Spleen (tissue), 7 donors: ENCODE results near the gene CBX2.

Experiments
- POLR2A ChIP-seq, 3 donors: fragments of 450-650 bp; IDR thresholded peaks; one replicate each; pipeline ENCODE4 v1.5.1; 2017; ENCODE audit warnings: antibody characterized with exemption in 3 of 3, mild to moderate bottlenecking in 1 of 3
- POLR2AphosphoS5 ChIP-seq, 3 donors: sonication (generic); formaldehyde crosslinking; IDR thresholded peaks; one replicate each; pipeline ENCODE4 v1.5.1; 2017; ENCODE audit warnings: antibody characterized with exemption in 3 of 3
- TF ChIP-seq, protein P1 (sequence below), 11 experiments: fragments of 200-600 bp in 7 of 11; fragments of 450-650 bp in 4 of 11; sonication (generic) in 4 of 11; IDR thresholded peaks in 8 of 11; conservative IDR thresholded peaks in 3 of 11; 1 replicate in 7 of 11; 2 replicates in 4 of 11; pipeline versions ENCODE4 v1.4.0 to v1.8.0; 2016 to 2021; ENCODE audit warnings: antibody characterized with exemption in 11 of 11, inconsistent platforms in 4 of 11, mild to moderate bottlenecking in 1 of 11
- donor health status: DM: no; HTN: no; CAD: no; lungs with moderate emphysema.
- donor health status: DM: no; HTN: no; CAD: no.
- donor health status: DM: no; HTN: no; CAD: no.

DNA sequence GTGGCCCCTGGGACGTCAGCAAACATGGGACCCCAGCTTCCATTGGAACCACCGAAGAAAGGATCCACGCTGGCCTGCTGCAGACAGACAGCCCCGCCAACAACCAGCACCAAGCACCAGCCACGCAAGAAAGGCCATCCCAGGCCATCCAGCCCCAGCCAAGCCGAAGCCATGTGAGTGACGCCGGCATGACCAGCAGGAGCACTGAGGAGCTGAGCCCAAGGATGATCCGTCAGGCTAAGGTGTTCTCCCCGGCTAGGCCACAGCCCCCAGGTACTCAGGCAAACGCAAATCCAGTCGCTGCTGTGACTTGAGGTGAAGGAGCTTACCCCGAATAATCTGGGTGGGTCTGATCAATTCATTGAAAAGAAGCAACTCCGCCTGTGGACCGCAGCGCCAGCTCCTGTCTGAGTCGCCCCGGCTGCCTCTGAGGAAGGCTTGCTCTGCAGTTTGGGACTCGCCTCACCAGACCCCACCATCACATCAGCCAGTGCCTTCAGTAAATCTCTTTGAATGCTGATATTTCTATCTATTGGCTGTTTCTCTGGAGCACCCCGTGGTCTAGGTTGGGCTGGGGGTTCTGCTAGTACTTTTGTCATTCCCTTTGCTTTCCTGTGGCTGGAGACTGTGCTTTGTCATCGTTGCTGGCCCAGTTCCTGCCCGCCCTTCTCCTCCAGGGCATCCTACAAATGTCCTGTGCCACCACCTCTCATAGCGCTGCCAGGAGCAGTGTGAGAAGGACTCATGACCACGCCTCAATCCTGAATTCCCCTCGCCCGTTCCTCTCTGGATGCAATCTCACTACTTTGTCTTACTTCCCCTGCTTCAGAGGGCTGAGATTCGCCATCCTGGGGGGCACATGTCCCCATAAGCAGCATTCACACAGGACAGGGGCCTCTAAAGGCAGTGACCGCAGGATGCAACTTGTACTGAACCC lies 8.1 kb upstream of the CBX2 start:
- TF ChIP-seq, protein P1, sequence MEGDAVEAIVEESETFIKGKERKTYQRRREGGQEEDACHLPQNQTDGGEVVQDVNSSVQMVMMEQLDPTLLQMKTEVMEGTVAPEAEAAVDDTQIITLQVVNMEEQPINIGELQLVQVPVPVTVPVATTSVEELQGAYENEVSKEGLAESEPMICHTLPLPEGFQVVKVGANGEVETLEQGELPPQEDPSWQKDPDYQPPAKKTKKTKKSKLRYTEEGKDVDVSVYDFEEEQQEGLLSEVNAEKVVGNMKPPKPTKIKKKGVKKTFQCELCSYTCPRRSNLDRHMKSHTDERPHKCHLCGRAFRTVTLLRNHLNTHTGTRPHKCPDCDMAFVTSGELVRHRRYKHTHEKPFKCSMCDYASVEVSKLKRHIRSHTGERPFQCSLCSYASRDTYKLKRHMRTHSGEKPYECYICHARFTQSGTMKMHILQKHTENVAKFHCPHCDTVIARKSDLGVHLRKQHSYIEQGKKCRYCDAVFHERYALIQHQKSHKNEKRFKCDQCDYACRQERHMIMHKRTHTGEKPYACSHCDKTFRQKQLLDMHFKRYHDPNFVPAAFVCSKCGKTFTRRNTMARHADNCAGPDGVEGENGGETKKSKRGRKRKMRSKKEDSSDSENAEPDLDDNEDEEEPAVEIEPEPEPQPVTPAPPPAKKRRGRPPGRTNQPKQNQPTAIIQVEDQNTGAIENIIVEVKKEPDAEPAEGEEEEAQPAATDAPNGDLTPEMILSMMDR (IDR thresholded peaks at IDR 0.05 in 8 of 11, conservative IDR thresholded peaks at IDR 0.05 in 3 of 11): no peak
- TF ChIP-seq POLR2A (IDR thresholded peaks at IDR 0.05): no peak
- peak in 2 of 3 donors; percentile 46 to 59 for TF ChIP-seq POLR2AphosphoS5 (IDR thresholded peaks at IDR 0.05)
